Psoas muscle (tissue), 8 donors: Measurements from ENCODE around the gene FBXW12. TPM values are rescaled to one million over a fixed set of nuclear protein-coding genes. Genes with fewer than 3 reads are reported as not detected.
A peak's percentile ranks its signal among the peaks of the same experiment; 100 is the strongest.

Experiments
- ATAC-seq, 4 donors: fragments of 200-7000 bp; cut with Tn5 transposase; one replicate each; pipeline ENCODE4 v1.9.1; 2020; ENCODE audit warnings: moderate library complexity in 3 of 4, mild to moderate bottlenecking in 2 of 4
- DNase-seq, 2 donors: peaks; one replicate each; pipeline ENCODE4 v3.0.0-alpha.2; 2020
- H3K27ac ChIP-seq: fragments of 200-600 bp; one replicate; pipeline ENCODE4 v1.8.0; 2022
- H3K27me3 ChIP-seq, 3 donors: fragments of 200-600 bp in 1 of 3; one replicate each; pipeline versions ENCODE4 v1.6.1 to v1.8.0; 2013 to 2022; ENCODE audit warnings: low read length in 2 of 3, mild to moderate bottlenecking in 2 of 3, moderate library complexity in 1 of 3; ENCODE audit not compliant: insufficient read depth in 3 of 3
- H3K36me3 ChIP-seq, 2 donors: fragments of 200-600 bp in 1 of 2; one replicate each; pipeline versions ENCODE4 v1.6.1 to v1.8.0; 2013 to 2022; ENCODE audit warnings: low read depth in 1 of 2, mild to moderate bottlenecking in 1 of 2, moderate library complexity in 1 of 2; ENCODE audit not compliant: insufficient read depth in 1 of 2
- H3K4me1 ChIP-seq: fragments of 200-600 bp; one replicate; pipeline ENCODE4 v1.8.0; 2022
- H3K4me3 ChIP-seq: fragments of 200-600 bp; one replicate; pipeline ENCODE4 v1.8.0; 2022; ENCODE audit warnings: mild to moderate bottlenecking
- H3K9me3 ChIP-seq: fragments of 200-600 bp; one replicate; pipeline ENCODE4 v1.8.0; 2022
- CTCF ChIP-seq: fragments of 200-600 bp; IDR thresholded peaks from one replicate; pipeline ENCODE4 v1.8.0; 2022; ENCODE audit warnings: antibody characterized with exemption
- WGBS, 3 donors: extraction: QIAGEN DNeasy Blood & Tissue Kit; methylation state at CpG; one replicate each; pipeline versions ENCODE4 v1.1.6 to v1.1.7; 2013; 5-methylcytosine and 5-hydroxymethylcytosine counted together
- intact Hi-C, 2 donors: fragments of 100-400 bp; cut with DNase I; formaldehyde crosslinking; loops; one replicate each; pipeline versions ENCODE4 v1.11.0 to v1.14.2; 2022
- polyA plus RNA-seq, 3 donors: library from polyadenylated mRNA; stranded (reverse); fragments of 200-250 nt; gene quantifications; one replicate each; pipeline ENCODE4 v1.2.3, GENCODE V29; 2013
- total RNA-seq, 4 donors: library from RNA; stranded (reverse); fragmentation: NEBNext Ultra II Directional in 2 of 4; extraction: Animal tissue kit (Norgen Biotek cat#: 25700) in 2 of 4; gene quantifications; one replicate each; pipeline versions ENCODE4 v1.2.1 to v1.2.4, GENCODE V29; 2021 to 2023
- donor health status: healthy with polysubstance abuse.
- donor health status: DM: no; HTN: no; CAD: no; lungs with moderate emphysema.
- donor health status: Bipolar disorder and iron deficiency.
- donor health status: healthy.
- donor health status: DM: yes; HTN: yes; CAD: no.
- donor health status: DM: no; HTN: no; CAD: no.
- donor health status: DM: no; HTN: no; CAD: no.
- donor health status: DM: yes; HTN: yes; CAD: no.

The FBXW12 gene
- total and polyA plus RNA-seq, 7 donors = 0.01 TPM; not detected in 6

GRCh38 chr3:48437812-48438211 lies 65.8 kb downstream of the FBXW12 start:
- no peak for ATAC-seq
- H3K27me3 ChIP-seq = no peaks in the 10 kb centered on the region
- WGBS, 3 donors = 79 to 86% (median 85%) methylated on average over 4 of the region's 4 CpGs
- H3K36me3 ChIP-seq = peaks cover 3 to 32% of the 10 kb centered on the region in 2 donors
- DNase-seq = no peak
- peaks cover 23% of the 10 kb centered on the region for H3K4me1 ChIP-seq
- TF ChIP-seq CTCF = no peak
- no peaks in the 10 kb centered on the region for H3K9me3 ChIP-seq
- intact Hi-C loops = loop anchor here (2.0 to 5.0 kb wide), 2 partner anchors 165 to 246 kb away; no protein-coding TSS in a partner anchor
- H3K4me3 ChIP-seq = no peak overlapping the region
- no peak overlapping the region for H3K27ac ChIP-seq

GRCh38 chr3:48439820-48440589 lies 68.0 kb downstream of the FBXW12 start, which contains the start of the genes CCDC51 and TMA7:
Gene CCDC51 (minus strand): TSS chr3:48440119. CDS start chr3:48435128, 4,991 bp downstream.
Gene TMA7 (plus strand): TSS chr3:48440257. CDS start chr3:48440297, 40 bp downstream.
- peak within 1 kb of the TSS; percentile 92 for H3K27ac ChIP-seq
- peaks cover 23% of the 10 kb centered on the region for H3K4me1 ChIP-seq
- peak; percentile 97 to 100 (median 98) for ATAC-seq
- peaks cover 0 to 36% of the 10 kb centered on the region in 2 donors for H3K36me3 ChIP-seq
- H3K9me3 ChIP-seq = no peaks in the 10 kb centered on the region
- H3K4me3 ChIP-seq = peak within 1 kb of the TSS; percentile 89
- intact Hi-C loops = loop anchor here in 1 of 2 donors (5.0 kb wide), 1 partner anchor 248 kb away; no protein-coding TSS in a partner anchor
- no peak for TF ChIP-seq CTCF
- peak; percentile 98 to 99 for DNase-seq
- 0% methylated on average over 54 of the region's 54 CpGs for WGBS, 3 donors
- H3K27me3 ChIP-seq = no peaks in the 10 kb centered on the region

- Histone ChIP-seq H3K27me3 (no peaks in the 10 kb centered on the region), H3K4me1 (peaks cover 24% of the 10 kb centered on the region), H3K27ac (peak overlapping the region; percentile 92), H3K9me3 (no peaks in the 10 kb centered on the region), H3K4me3 (peak overlapping the region; percentile 89), H3K36me3 (peaks cover 0 to 36% of the 10 kb centered on the region in 2 donors)
- no peak for DNase-seq
- no peak for TF ChIP-seq CTCF
- 2 to 3% (median 2%) methylated on average over 21 of the region's 21 CpGs for WGBS, 3 donors
- ATAC-seq = peak in 3 of 4 donors; percentile 3 to 26 (median 15)
- intact Hi-C loops = no loop called here
Observed at GRCh38 chr3:48440590-48440958, 68.6 kb downstream of the FBXW12 start.

- WGBS, 3 donors = 74 to 78% (median 75%) methylated on average over 6 of the region's 6 CpGs
- no peak for TF ChIP-seq CTCF
- H3K9me3 ChIP-seq = no peaks in the 10 kb centered on the region
- intact Hi-C loops = no loop called here
- peaks cover 0 to 36% of the 10 kb centered on the region in 2 donors for H3K36me3 ChIP-seq
- peak overlapping the region; percentile 36 for H3K27ac ChIP-seq
- H3K4me1 ChIP-seq = peaks cover 30% of the 10 kb centered on the region
- DNase-seq (no peak), ATAC-seq (no peak)
- no peak overlapping the region for H3K4me3 ChIP-seq
- no peaks in the 10 kb centered on the region for H3K27me3 ChIP-seq
Observed at GRCh38 chr3:48441940-48442339, 69.9 kb downstream of the FBXW12 start.

Other genes with a start within 250 kb of the FBXW12 start
- gene CDC25A, start 183.8 kb upstream of the FBXW12 start, total RNA-seq = under 1 TPM; 0.38 to 0.93 (median 0.52) TPM
- gene CDC25A, start 183.8 kb upstream of the FBXW12 start, polyA plus RNA-seq = 1 to 10 TPM in 1 of 3 donors, under 1 TPM in 2; 0.20 to 2.9 (median 0.33) TPM
- under 1 TPM in 1 of 4 donors, not detected in 3; 0.49 TPM for gene CAMP, start 148.7 kb upstream of the FBXW12 start, total RNA-seq
- gene CAMP, start 148.7 kb upstream of the FBXW12 start, polyA plus RNA-seq = under 1 TPM in 1 of 3 donors, not detected in 2; 0.09 TPM
- 1 to 10 TPM; 1.3 to 8.1 (median 3.2) TPM for gene ZNF589, start 131.1 kb upstream of the FBXW12 start, total RNA-seq
- gene ZNF589, start 131.1 kb upstream of the FBXW12 start, polyA plus RNA-seq = 1 to 10 TPM; 2.3 to 9.4 (median 2.6) TPM
- gene NME6, start 70.9 kb upstream of the FBXW12 start, total RNA-seq = 10 to 100 TPM; 15.7 to 22.9 (median 20.6) TPM
- gene NME6, start 70.9 kb upstream of the FBXW12 start, polyA plus RNA-seq = 10 to 100 TPM; 21.7 to 28.8 (median 26.3) TPM
- not detected for gene SPINK8, start 38.6 kb upstream of the FBXW12 start, total RNA-seq
- gene SPINK8, start 38.6 kb upstream of the FBXW12 start, polyA plus RNA-seq = not detected
- 1 to 10 TPM; 2.5 to 3.9 (median 2.8) TPM for gene PLXNB1, start 57.9 kb downstream of the FBXW12 start, total RNA-seq
- 1 to 10 TPM; 2.3 to 6.1 (median 2.5) TPM for gene PLXNB1, start 57.9 kb downstream of the FBXW12 start, polyA plus RNA-seq
- 1 to 10 TPM; 5.3 to 9.5 (median 5.4) TPM for gene CCDC51, start 67.9 kb downstream of the FBXW12 start, total RNA-seq
- gene CCDC51, start 67.9 kb downstream of the FBXW12 start, polyA plus RNA-seq = 10 to 100 TPM in 2 of 3 donors, 1 to 10 TPM in 1; 7.7 to 19.6 (median 16.5) TPM
- 100 to 1,000 TPM; 156 to 218 (median 185) TPM for gene TMA7, start 68.0 kb downstream of the FBXW12 start, total RNA-seq
- 100 to 1,000 TPM; 295 to 342 (median 332) TPM for gene TMA7, start 68.0 kb downstream of the FBXW12 start, polyA plus RNA-seq
- gene ATRIP, start 74.5 kb downstream of the FBXW12 start, total RNA-seq = 1 to 10 TPM; 4.4 to 5.6 (median 5.2) TPM
- gene ATRIP, start 74.5 kb downstream of the FBXW12 start, polyA plus RNA-seq = 1 to 10 TPM; 3.7 to 4.5 (median 3.9) TPM
- gene SHISA5, start 132.0 kb downstream of the FBXW12 start, total RNA-seq = 10 to 100 TPM; 23.9 to 34.7 (median 28.7) TPM
- 10 to 100 TPM; 16.9 to 24.3 (median 23.1) TPM for gene SHISA5, start 132.0 kb downstream of the FBXW12 start, polyA plus RNA-seq
- 1 to 10 TPM in 3 of 4 donors, under 1 TPM in 1; 0.95 to 4.1 (median 1.6) TPM for gene PFKFB4, start 184.6 kb downstream of the FBXW12 start, total RNA-seq
- gene PFKFB4, start 184.6 kb downstream of the FBXW12 start, polyA plus RNA-seq = 1 to 10 TPM in 1 of 3 donors, under 1 TPM in 2; 0.25 to 2.1 (median 0.59) TPM
- under 1 TPM in 1 of 4 donors, not detected in 3; 0.32 TPM for gene UCN2, start 191.6 kb downstream of the FBXW12 start, total RNA-seq
- under 1 TPM in 2 of 3 donors, not detected in 1; 0.12 to 0.17 TPM for gene UCN2, start 191.6 kb downstream of the FBXW12 start, polyA plus RNA-seq
- gene COL7A1, start 223.1 kb downstream of the FBXW12 start, total RNA-seq = 10 to 100 TPM in 1 of 4 donors, 1 to 10 TPM in 3; 5.1 to 22.2 (median 5.8) TPM
- gene COL7A1, start 223.1 kb downstream of the FBXW12 start, polyA plus RNA-seq = 1 to 10 TPM; 1.6 to 3.5 (median 2.7) TPM
- gene UQCRC1, start 237.4 kb downstream of the FBXW12 start, total RNA-seq = 100 to 1,000 TPM; 466 to 704 (median 587) TPM
- 100 to 1,000 TPM; 499 to 719 (median 685) TPM for gene UQCRC1, start 237.4 kb downstream of the FBXW12 start, polyA plus RNA-seq
- gene TMEM89, start 249.6 kb downstream of the FBXW12 start, total RNA-seq = not detected
- not detected for gene TMEM89, start 249.6 kb downstream of the FBXW12 start, polyA plus RNA-seq